Measurements from ENCODE around the gene MRTFA.

Gene MRTFA

GRCh38 chr22:40642316-40642715, 5.8 kb upstream of the MRTFA start:
- Histone ChIP-seq H3K27ac (no peak overlapping the region), H3K4me2 (ENCODE audit: low read length) (no peak overlapping the region), H3K79me2 (no peaks in the 10 kb centered on the region), H3K9me3 (ENCODE audit: control insufficient read depth, low read length) (no peaks in the 10 kb centered on the region), H3K36me3 (ENCODE audit: control insufficient read depth, insufficient read depth, low read length) (no peaks in the 10 kb centered on the region), H2AFZ (no peak overlapping the region), H3K27me3 (ENCODE audit: control insufficient read depth, insufficient read depth, low read length) (no peaks in the 10 kb centered on the region), H3K4me1 (no peaks in the 10 kb centered on the region), H3K4me3 (ENCODE audit: low read depth, low read length) (no peak overlapping the region), H3K9ac (no peak overlapping the region)
- TF ChIP-seq CTCF (IDR thresholded peaks at IDR 0.05) = no peak

GRCh38 chr22:40641269-40641668, 4.8 kb upstream of the MRTFA start:
- no peak overlapping the region for H3K9ac ChIP-seq
- no peaks in the 10 kb centered on the region for H3K9me3 ChIP-seq (ENCODE audit: control insufficient read depth, low read length)
- no peaks in the 10 kb centered on the region for H3K36me3 ChIP-seq (ENCODE audit: control insufficient read depth, insufficient read depth, low read length)
- H3K4me2 ChIP-seq (ENCODE audit: low read length) = no peak overlapping the region
- no peaks in the 10 kb centered on the region for H3K79me2 ChIP-seq
- no peak overlapping the region for H3K4me3 ChIP-seq (ENCODE audit: low read depth, low read length)
- no peak overlapping the region for H3K27ac ChIP-seq
- no peaks in the 10 kb centered on the region for H3K27me3 ChIP-seq (ENCODE audit: control insufficient read depth, insufficient read depth, low read length)
- no peak for TF ChIP-seq CTCF (IDR thresholded peaks at IDR 0.05)
- no peaks in the 10 kb centered on the region for H3K4me1 ChIP-seq
- no peak overlapping the region for H2AFZ ChIP-seq

- Histone ChIP-seq H3K27ac (no peak overlapping the region), H3K4me2 (ENCODE audit: low read length) (no peak overlapping the region), H3K9me3 (ENCODE audit: control insufficient read depth, low read length) (no peaks in the 10 kb centered on the region), H3K27me3 (ENCODE audit: control insufficient read depth, insufficient read depth, low read length) (no peaks in the 10 kb centered on the region), H3K79me2 (peaks cover 9% of the 10 kb centered on the region), H3K4me1 (peaks cover 4% of the 10 kb centered on the region), H3K36me3 (ENCODE audit: control insufficient read depth, insufficient read depth, low read length) (no peaks in the 10 kb centered on the region), H2AFZ (no peak overlapping the region), H3K4me3 (ENCODE audit: low read depth, low read length) (no peak overlapping the region), H3K9ac (no peak overlapping the region)
- TF ChIP-seq CTCF (IDR thresholded peaks at IDR 0.05) = no peak
Measured at GRCh38 chr22:40638261-40638660, 1.7 kb upstream of the MRTFA start.

- peak overlapping the region; percentile 3 for H3K9ac ChIP-seq
- TF ChIP-seq CTCF (IDR thresholded peaks at IDR 0.05) = no peak
Measured at GRCh38 chr22:40637183-40638150, 948 bp upstream of the MRTFA start.

More at GRCh38 chr22:40637183-40638150, 948 bp upstream of the MRTFA start:
- Histone ChIP-seq H3K79me2 (peaks cover 12% of the 10 kb centered on the region), H3K4me1 (peaks cover 4% of the 10 kb centered on the region), H2AFZ (peak overlapping the region; percentile 98), H3K27ac (peak overlapping the region; percentile 79), H3K9me3 (ENCODE audit: control insufficient read depth, low read length) (no peaks in the 10 kb centered on the region), H3K27me3 (ENCODE audit: control insufficient read depth, insufficient read depth, low read length) (no peaks in the 10 kb centered on the region), H3K36me3 (ENCODE audit: control insufficient read depth, insufficient read depth, low read length) (no peaks in the 10 kb centered on the region), H3K4me2 (ENCODE audit: low read length) (peak overlapping the region; percentile 99), H3K4me3 (ENCODE audit: low read depth, low read length) (peak overlapping the region; percentile 75)

Measured in parathyroid adenoma (tissue), 2 donors.